ENCODE results near the gene NECAP2.
"Not testable (repeated sequence)": the region's sequence is repeated elsewhere in the genome, so short reads cannot be mapped to it uniquely, and the experiment has no call there.

Gene NECAP2

GRCh38 chr1:16487011-16487410 lies 46.5 kb downstream of the NECAP2 start:
- not testable (repeated sequence) for H3K9me3 Mint-ChIP-seq; H3K4me1 Mint-ChIP-seq (ENCODE audit: low read depth); H3K4me3 Mint-ChIP-seq; H3K27me3 Mint-ChIP-seq (ENCODE audit: low read depth); H3K27ac Mint-ChIP-seq; H3K36me3 Mint-ChIP-seq (ENCODE audit: low read depth)

- H3K4me1 Mint-ChIP-seq (ENCODE audit: low read depth); H3K27ac Mint-ChIP-seq; H3K27me3 Mint-ChIP-seq (ENCODE audit: low read depth); H3K36me3 Mint-ChIP-seq (ENCODE audit: low read depth); H3K4me3 Mint-ChIP-seq; H3K9me3 Mint-ChIP-seq: not testable (repeated sequence)
Measured at GRCh38 chr1:16489195-16489880, 48.8 kb downstream of the NECAP2 start.

GRCh38 chr1:16491056-16491675 lies 50.6 kb downstream of the NECAP2 start:
- Mint-ChIP-seq H3K27ac (no peak overlapping the region), H3K4me1 (ENCODE audit: low read depth) (peaks cover 4% of the 10 kb centered on the region), H3K9me3 (no peaks in the 10 kb centered on the region), H3K27me3 (ENCODE audit: low read depth) (no peaks in the 10 kb centered on the region), H3K4me3 (no peak overlapping the region), H3K36me3 (ENCODE audit: low read depth) (no peaks in the 10 kb centered on the region)

- H3K4me3 Mint-ChIP-seq; H3K27ac Mint-ChIP-seq; H3K27me3 Mint-ChIP-seq (ENCODE audit: low read depth): not testable (repeated sequence)
Measured at GRCh38 chr1:16492937-16493336, 52.4 kb downstream of the NECAP2 start.

GRCh38 chr1:16493731-16494130 lies 53.2 kb downstream of the NECAP2 start:
- H3K4me3 Mint-ChIP-seq; H3K9me3 Mint-ChIP-seq; H3K27ac Mint-ChIP-seq; H3K36me3 Mint-ChIP-seq (ENCODE audit: low read depth); H3K4me1 Mint-ChIP-seq (ENCODE audit: low read depth); H3K27me3 Mint-ChIP-seq (ENCODE audit: low read depth): not testable (repeated sequence)

More at GRCh38 chr1:16492937-16493336, 52.4 kb downstream of the NECAP2 start:
- not testable (repeated sequence) for H3K4me1 Mint-ChIP-seq (ENCODE audit: low read depth); H3K9me3 Mint-ChIP-seq; H3K36me3 Mint-ChIP-seq (ENCODE audit: low read depth)

GRCh38 chr1:16497474-16497904 lies 57.0 kb downstream of the NECAP2 start:
- Mint-ChIP-seq H3K4me1 (ENCODE audit: low read depth) (peaks cover 10% of the 10 kb centered on the region), H3K4me3 (peak overlapping the region; percentile 74), H3K27me3 (ENCODE audit: low read depth) (peaks cover 10% of the 10 kb centered on the region), H3K27ac (peak overlapping the region; percentile 56)
- H3K9me3 Mint-ChIP-seq; H3K36me3 Mint-ChIP-seq (ENCODE audit: low read depth): not testable (repeated sequence)

- not testable (repeated sequence) for H3K36me3 Mint-ChIP-seq (ENCODE audit: low read depth); H3K4me1 Mint-ChIP-seq (ENCODE audit: low read depth); H3K9me3 Mint-ChIP-seq; H3K27ac Mint-ChIP-seq
- Mint-ChIP-seq H3K27me3 (ENCODE audit: low read depth) (peaks cover 10% of the 10 kb centered on the region), H3K4me3 (peak overlapping the region; percentile 74)
Measured at GRCh38 chr1:16498047-16498446, 57.5 kb downstream of the NECAP2 start.

GRCh38 chr1:16498573-16499413 lies 58.3 kb downstream of the NECAP2 start:
- Mint-ChIP-seq H3K27ac (no peak overlapping the region), H3K9me3 (no peaks in the 10 kb centered on the region), H3K4me1 (ENCODE audit: low read depth) (peaks cover 6% of the 10 kb centered on the region), H3K4me3 (peak overlapping the region; percentile 74), H3K36me3 (ENCODE audit: low read depth) (no peaks in the 10 kb centered on the region), H3K27me3 (ENCODE audit: low read depth) (peaks cover 10% of the 10 kb centered on the region)

- peaks cover 11% of the 10 kb centered on the region for H3K27me3 Mint-ChIP-seq (ENCODE audit: low read depth)
- not testable (repeated sequence) for H3K4me1 Mint-ChIP-seq (ENCODE audit: low read depth); H3K36me3 Mint-ChIP-seq (ENCODE audit: low read depth); H3K4me3 Mint-ChIP-seq; H3K27ac Mint-ChIP-seq; H3K9me3 Mint-ChIP-seq
Measured at GRCh38 chr1:16500466-16500865, 59.9 kb downstream of the NECAP2 start.

- not testable (repeated sequence) for H3K27ac Mint-ChIP-seq; H3K9me3 Mint-ChIP-seq; H3K36me3 Mint-ChIP-seq (ENCODE audit: low read depth); H3K4me3 Mint-ChIP-seq; H3K4me1 Mint-ChIP-seq (ENCODE audit: low read depth)
- peaks cover 15% of the 10 kb centered on the region for H3K27me3 Mint-ChIP-seq (ENCODE audit: low read depth)
Measured at GRCh38 chr1:16500975-16501374, 60.5 kb downstream of the NECAP2 start.

GRCh38 chr1:16501446-16501845 lies 60.9 kb downstream of the NECAP2 start:
- not testable (repeated sequence) for H3K27ac Mint-ChIP-seq; H3K36me3 Mint-ChIP-seq (ENCODE audit: low read depth); H3K4me1 Mint-ChIP-seq (ENCODE audit: low read depth); H3K4me3 Mint-ChIP-seq; H3K9me3 Mint-ChIP-seq
- H3K27me3 Mint-ChIP-seq (ENCODE audit: low read depth) = peaks cover 15% of the 10 kb centered on the region

- Mint-ChIP-seq H3K27ac (no peak overlapping the region), H3K36me3 (ENCODE audit: low read depth) (no peaks in the 10 kb centered on the region), H3K4me3 (no peak overlapping the region), H3K27me3 (ENCODE audit: low read depth) (peaks cover 23% of the 10 kb centered on the region), H3K9me3 (peaks cover 6% of the 10 kb centered on the region), H3K4me1 (ENCODE audit: low read depth) (peaks cover 2% of the 10 kb centered on the region)
Measured at GRCh38 chr1:16503494-16503893, 63.0 kb downstream of the NECAP2 start.

- H3K27ac Mint-ChIP-seq; H3K36me3 Mint-ChIP-seq (ENCODE audit: low read depth); H3K4me1 Mint-ChIP-seq (ENCODE audit: low read depth); H3K4me3 Mint-ChIP-seq; H3K9me3 Mint-ChIP-seq: not testable (repeated sequence)
- peaks cover 23% of the 10 kb centered on the region for H3K27me3 Mint-ChIP-seq (ENCODE audit: low read depth)
Measured at GRCh38 chr1:16505870-16506269, 65.3 kb downstream of the NECAP2 start.

- H3K4me1 Mint-ChIP-seq (ENCODE audit: low read depth); H3K36me3 Mint-ChIP-seq (ENCODE audit: low read depth); H3K27ac Mint-ChIP-seq; H3K9me3 Mint-ChIP-seq; H3K4me3 Mint-ChIP-seq: not testable (repeated sequence)
- peaks cover 17% of the 10 kb centered on the region for H3K27me3 Mint-ChIP-seq (ENCODE audit: low read depth)
Measured at GRCh38 chr1:16506364-16507136, 66.0 kb downstream of the NECAP2 start.

Data from T-helper 1 cell treated with Interleukin-12 subunit alpha and Interleukin-12 subunit beta and Interleukin-4 antibody, amounts not matched to agents 30 μg/mL and 1 μg/mL, for 36 hours (primary cell).